IPS-15b (cell line): Measurements from ENCODE around the gene RAB11FIP4.

Source experiments
- H3K27me3 ChIP-seq: one replicate; pipeline ENCODE4 v1.6.1; 2013; ENCODE audit warnings: low read length; ENCODE audit not compliant: control insufficient read depth, insufficient read depth
- H3K36me3 ChIP-seq: one replicate; pipeline ENCODE4 v1.6.1; 2013; ENCODE audit warnings: low read length; ENCODE audit not compliant: control insufficient read depth, insufficient read depth
- H3K4me1 ChIP-seq: one replicate; pipeline ENCODE4 v1.6.1; 2013; ENCODE audit warnings: mild to moderate bottlenecking, low read length; ENCODE audit not compliant: control insufficient read depth, insufficient read depth
- H3K4me3 ChIP-seq: one replicate; pipeline ENCODE4 v1.5.1; 2013; ENCODE audit warnings: low read depth, low read length
- H3K9ac ChIP-seq: one replicate; pipeline ENCODE4 v1.6.1; 2013; ENCODE audit warnings: low read depth, mild to moderate bottlenecking, low read length
- H3K9me3 ChIP-seq: one replicate; pipeline ENCODE4 v1.6.1; 2013; ENCODE audit warnings: mild to moderate bottlenecking, low read length; ENCODE audit not compliant: control insufficient read depth, insufficient read depth

The RAB11FIP4 gene

GRCh38 chr17:31582151-31582907, 190.9 kb downstream of the RAB11FIP4 start:
- H3K4me3 ChIP-seq = no peak overlapping the region
- no peaks in the 10 kb centered on the region for H3K36me3 ChIP-seq
- no peaks in the 10 kb centered on the region for H3K9me3 ChIP-seq
- H3K4me1 ChIP-seq = no peaks in the 10 kb centered on the region
- H3K9ac ChIP-seq = no peak overlapping the region
- no peaks in the 10 kb centered on the region for H3K27me3 ChIP-seq

DNA sequence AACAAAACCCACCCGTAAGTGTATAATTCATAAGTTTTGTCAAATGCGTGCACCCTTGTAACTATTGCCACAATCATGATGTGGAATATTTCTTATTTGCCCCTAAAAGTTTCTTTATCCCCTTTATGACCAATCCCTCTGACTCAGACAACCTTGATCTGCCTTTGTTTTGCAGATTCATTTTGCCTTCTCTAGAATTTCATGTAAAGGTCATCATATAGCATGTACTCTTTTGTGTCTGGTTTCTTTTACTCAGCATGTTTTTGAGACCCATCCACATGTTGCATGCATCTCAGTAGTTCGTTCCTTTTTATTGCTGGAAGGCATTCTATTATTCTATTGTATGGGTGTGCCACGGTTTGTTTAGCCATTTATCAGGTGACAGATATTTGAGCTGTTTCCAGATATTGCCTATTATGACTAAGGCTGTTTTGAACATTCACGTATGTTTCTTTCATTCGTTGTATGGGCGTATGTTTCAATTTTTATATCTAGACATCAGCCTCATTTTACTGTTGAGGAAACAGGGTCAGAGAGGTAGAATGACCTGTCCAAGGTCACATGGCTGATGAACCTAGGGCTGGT, 192.4 kb downstream of the RAB11FIP4 start:
- no peaks in the 10 kb centered on the region for H3K27me3 ChIP-seq
- H3K9ac ChIP-seq = no peak overlapping the region
- no peak overlapping the region for H3K4me3 ChIP-seq
- no peaks in the 10 kb centered on the region for H3K4me1 ChIP-seq
- no peaks in the 10 kb centered on the region for H3K9me3 ChIP-seq
- no peaks in the 10 kb centered on the region for H3K36me3 ChIP-seq

DNA sequence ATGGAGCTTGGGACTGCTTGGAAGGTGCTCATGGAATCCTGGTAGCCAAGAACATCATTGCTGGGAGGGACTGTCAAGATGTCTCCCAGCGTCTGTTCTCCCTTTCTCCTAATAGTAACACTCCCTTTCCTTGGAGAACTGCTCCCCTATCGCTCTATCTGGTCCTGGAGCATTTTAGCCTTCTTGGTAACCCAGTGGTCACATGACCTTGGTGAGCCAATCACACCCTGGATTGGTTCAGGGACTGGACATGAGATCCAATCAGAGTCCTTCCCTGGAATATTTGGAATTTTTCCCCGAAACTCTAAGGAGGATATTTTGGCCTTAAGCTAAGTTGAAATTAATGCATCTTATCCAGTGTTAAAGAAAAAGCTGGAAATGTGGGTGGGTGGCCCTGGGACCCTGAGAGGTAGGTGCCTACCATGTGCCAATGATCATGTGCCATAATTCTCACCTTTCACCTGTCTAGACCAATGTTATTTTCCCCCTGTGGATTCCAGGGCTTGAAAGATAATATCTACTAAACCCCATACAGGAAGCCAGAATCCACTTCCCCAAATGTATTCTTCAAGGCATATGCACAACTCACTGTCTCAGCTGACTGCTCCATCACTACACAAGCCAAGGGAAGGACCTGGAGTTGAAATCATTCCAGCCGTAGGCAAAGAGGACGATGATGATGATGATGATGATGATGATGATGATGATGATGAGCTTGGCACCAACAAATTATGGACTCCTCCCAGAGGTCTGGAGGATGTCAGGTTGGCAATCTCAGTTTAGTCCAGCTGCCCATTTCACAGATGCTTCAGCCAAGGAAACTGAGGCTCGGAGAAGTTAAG, 193.2 kb downstream of the RAB11FIP4 start:
- Histone ChIP-seq H3K4me3 (no peak overlapping the region), H3K27me3 (no peaks in the 10 kb centered on the region), H3K9ac (no peak overlapping the region), H3K36me3 (no peaks in the 10 kb centered on the region), H3K9me3 (no peaks in the 10 kb centered on the region), H3K4me1 (no peaks in the 10 kb centered on the region)

DNA sequence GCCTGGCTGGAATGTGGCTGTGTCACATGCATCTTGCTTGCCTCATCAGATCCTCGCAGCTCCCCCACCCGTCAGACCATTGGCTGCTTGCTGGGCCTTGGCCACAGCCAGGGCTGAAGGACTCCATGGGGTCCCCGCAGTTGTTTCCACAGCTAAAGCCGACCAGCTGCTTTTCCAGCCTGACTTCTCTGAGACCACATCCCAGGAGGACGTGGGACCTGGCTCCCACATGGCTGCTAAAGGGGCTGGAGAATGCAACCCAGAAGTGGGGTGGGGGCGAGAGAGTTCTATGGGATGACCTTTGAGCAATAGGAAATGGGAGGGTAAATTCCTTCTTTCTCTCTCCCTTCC, 193.8 kb downstream of the RAB11FIP4 start:
- Histone ChIP-seq H3K27me3 (no peaks in the 10 kb centered on the region), H3K4me1 (no peaks in the 10 kb centered on the region), H3K36me3 (no peaks in the 10 kb centered on the region), H3K9ac (no peak overlapping the region), H3K9me3 (no peaks in the 10 kb centered on the region), H3K4me3 (no peak overlapping the region)

DNA sequence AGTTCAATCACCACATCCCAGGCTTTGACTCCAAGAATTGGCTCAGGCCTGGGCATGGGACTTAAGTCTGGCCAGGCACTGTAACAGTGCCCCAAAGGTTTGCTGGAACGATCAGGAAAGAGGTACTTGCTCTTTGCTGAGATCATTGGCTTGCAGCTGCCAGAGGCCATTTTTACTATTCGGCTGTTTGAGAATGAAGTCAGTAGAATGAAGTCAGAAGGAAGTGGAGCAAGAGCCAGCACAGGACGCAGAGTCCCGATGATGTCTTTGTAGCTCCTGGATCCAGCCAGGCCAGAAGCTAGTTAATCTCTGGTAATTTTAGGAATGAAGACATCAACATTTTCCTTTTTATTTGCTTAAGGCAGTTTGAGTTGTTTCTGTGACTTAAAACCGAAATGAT, 195.5 kb downstream of the RAB11FIP4 start:
- Histone ChIP-seq H3K9ac (no peak overlapping the region), H3K9me3 (no peaks in the 10 kb centered on the region), H3K4me1 (no peaks in the 10 kb centered on the region), H3K4me3 (no peak overlapping the region), H3K27me3 (no peaks in the 10 kb centered on the region), H3K36me3 (no peaks in the 10 kb centered on the region)

DNA sequence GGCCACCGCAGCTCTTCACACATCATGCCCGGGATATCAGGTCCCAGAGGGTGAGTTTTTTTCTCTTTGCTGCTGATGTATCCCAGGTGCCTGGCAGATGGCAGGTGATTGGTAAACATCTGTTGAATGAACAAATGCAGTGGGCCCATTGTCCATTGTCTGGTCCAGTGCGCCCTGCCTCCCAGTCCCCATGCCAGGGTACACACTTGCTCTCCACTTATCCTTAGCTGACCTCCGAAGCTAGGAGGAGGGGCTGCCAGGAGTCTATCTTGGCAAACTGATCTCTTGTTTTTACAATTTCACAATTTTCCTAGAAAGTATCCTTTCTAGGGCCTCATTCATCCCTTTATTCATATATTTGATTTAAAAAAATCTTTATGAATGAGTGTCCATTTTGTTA, 196.0 kb downstream of the RAB11FIP4 start:
- no peaks in the 10 kb centered on the region for H3K4me1 ChIP-seq

More for the DNA sequence above, 196.0 kb downstream of the RAB11FIP4 start:
- H3K9me3 ChIP-seq = no peaks in the 10 kb centered on the region
- no peaks in the 10 kb centered on the region for H3K36me3 ChIP-seq
- H3K27me3 ChIP-seq = no peaks in the 10 kb centered on the region
- no peak overlapping the region for H3K4me3 ChIP-seq
- no peak overlapping the region for H3K9ac ChIP-seq
